H1 (cell line): ENCODE measurements around the gene SAP30L. TPM values are rescaled to one million over a fixed set of nuclear protein-coding genes. Genes with fewer than 3 reads are reported as not detected.

Source experiments
- CTCF ChIA-PET: fragments of 300-600 bp; sonication (Branson Sonifier 250); formaldehyde crosslinking; loops from one replicate; lab custom pipeline; 2021; ENCODE audit not compliant: partially characterized antibody; lab: Charles Lee
- POLR2A ChIA-PET: fragments of 300-600 bp; sonication (Branson Sonifier 250); formaldehyde crosslinking; loops from one replicate; lab custom pipeline; 2021; ENCODE audit warnings: inconsistent platforms; ENCODE audit not compliant: partially characterized antibody; lab: Charles Lee
- DNase-seq, 2 experiments: peaks; one replicate each; pipeline versions ENCODE4 v3.0.0 to v3.0.0-alpha.2; 2010 to 2022; ENCODE audit warnings: low spot score in 2 of 2, low read depth in 1 of 2, mixed read lengths in 1 of 2
- FAIRE-seq: peaks from 2 replicates; lab custom pipeline; 2011; peaks lifted over from hg19 to GRCh38; lab: Jason Lieb, UNC
- H2AFZ ChIP-seq: 2 replicates; pipeline ENCODE4 v1.8.1; 2012; ENCODE audit warnings: low read length, inconsistent platforms
- H2AK5ac ChIP-seq: 2 replicates; pipeline ENCODE4 v1.6.1; 2013; ENCODE audit warnings: low read depth, low read length
- H2BK120ac ChIP-seq: replicated peaks from 2 replicates; pipeline ENCODE3; 2013; ENCODE audit warnings: low read depth, low read length, inconsistent platforms
- H2BK12ac ChIP-seq: 2 replicates; pipeline ENCODE4 v1.6.1; 2013; ENCODE audit warnings: low read depth, low read length
- H2BK15ac ChIP-seq: 2 replicates; pipeline ENCODE4 v1.6.1; 2013; ENCODE audit warnings: low read length
- H2BK20ac ChIP-seq: 2 replicates; pipeline ENCODE4 v1.6.1; 2013; ENCODE audit warnings: low read length
- H2BK5ac ChIP-seq: 2 replicates; pipeline ENCODE4 v1.6.1; 2013; ENCODE audit warnings: low read depth, low read length
- H3K14ac ChIP-seq: 2 replicates; pipeline ENCODE4 v1.6.1; 2013; ENCODE audit warnings: inconsistent platforms; ENCODE audit not compliant: insufficient read length
- H3K18ac ChIP-seq: 2 replicates; pipeline ENCODE4 v1.6.1; 2013; ENCODE audit warnings: low read length; ENCODE audit errors: extremely low read depth
- H3K23ac ChIP-seq: 2 replicates; pipeline ENCODE4 v1.6.1; 2013; ENCODE audit warnings: inconsistent platforms; ENCODE audit not compliant: insufficient read length
- H3K23me2 ChIP-seq: 2 replicates; pipeline ENCODE4 v1.6.1; 2013; ENCODE audit warnings: low read depth, low read length
- H3K27ac ChIP-seq: 2 replicates; pipeline ENCODE4 v1.6.1; 2011; ENCODE audit warnings: low read depth, low read length, inconsistent platforms
- H3K27me3 ChIP-seq, 4 experiments: replicated peaks in 1 of 4; 1 replicate in 1 of 4; 2 replicates in 3 of 4; pipeline versions ENCODE4 v1.6.1 to v1.8.1; 2011 to 2013; ENCODE audit warnings: low read length in 3 of 4, mild to moderate bottlenecking in 3 of 4, inconsistent platforms in 2 of 4, mixed read lengths in 2 of 4, moderate library complexity in 1 of 4; ENCODE audit not compliant: control insufficient read depth in 3 of 4, insufficient read depth in 3 of 4; ENCODE audit errors: extremely low read depth in 1 of 4
- H3K36me3 ChIP-seq, 4 experiments: 2 replicates each; pipeline versions ENCODE4 v1.6.1 to v1.8.1; 2011 to 2013; ENCODE audit warnings: mild to moderate bottlenecking in 4 of 4, low read length in 3 of 4, moderate library complexity in 2 of 4, control low read depth in 1 of 4, inconsistent platforms in 1 of 4; ENCODE audit not compliant: insufficient read depth in 4 of 4, control insufficient read depth in 2 of 4
- H3K4ac ChIP-seq: replicated peaks from 2 replicates; pipeline ENCODE3; 2013; ENCODE audit warnings: low read length, low read depth, mixed read lengths, inconsistent platforms; ENCODE audit not compliant: insufficient read length
- H3K4me1 ChIP-seq, 4 experiments: replicated peaks in 1 of 4; 1 replicate in 1 of 4; 2 replicates in 3 of 4; pipeline versions ENCODE4 v1.6.1 to v1.8.1; 2011 to 2013; ENCODE audit warnings: low read length in 3 of 4, inconsistent platforms in 2 of 4, mixed read lengths in 1 of 4; ENCODE audit not compliant: insufficient read depth in 4 of 4, control insufficient read depth in 3 of 4
- H3K4me2 ChIP-seq, 2 experiments: 2 replicates each; pipeline versions ENCODE4 v1.6.1 to v1.8.1; 2011 to 2013; ENCODE audit warnings: low read depth in 2 of 2, low read length in 2 of 2, control low read depth in 1 of 2, inconsistent platforms in 1 of 2, mild to moderate bottlenecking in 1 of 2; ENCODE audit not compliant: insufficient read depth in 1 of 2
- H3K4me3 ChIP-seq, 4 experiments: fragments of 200-600, 300-600 bp in 1 of 4; sonication (generic), shearing (Covaris generic), sonication (Bioruptor Twin) in 1 of 4; 2 replicates each; pipeline versions ENCODE4 v1.5.1 to v1.8.1; 2011 to 2016; ENCODE audit warnings: low read length in 4 of 4, low read depth in 3 of 4, control low read depth in 2 of 4, inconsistent platforms in 2 of 4, mild to moderate bottlenecking in 2 of 4, mixed read lengths in 1 of 4, moderate library complexity in 1 of 4; ENCODE audit not compliant: insufficient read depth in 2 of 4; ENCODE audit errors: extremely low read depth in 1 of 4
- H3K56ac ChIP-seq: replicated peaks from 2 replicates; pipeline ENCODE3; 2013; ENCODE audit warnings: low read depth, mild to moderate bottlenecking, mixed read lengths, low read length, inconsistent platforms; ENCODE audit not compliant: insufficient read length
- H3K79me1 ChIP-seq: 2 replicates; pipeline ENCODE4 v1.6.1; 2013; ENCODE audit warnings: low read depth, low read length, control low read depth
- H3K79me2 ChIP-seq, 2 experiments: 2 replicates each; pipeline versions ENCODE4 v1.6.1 to v1.8.1; 2012 to 2013; ENCODE audit warnings: low read length in 2 of 2, mild to moderate bottlenecking in 2 of 2, inconsistent platforms in 1 of 2; ENCODE audit not compliant: insufficient read depth in 2 of 2, control insufficient read depth in 1 of 2
- H3K9ac ChIP-seq, 4 experiments: replicated peaks in 1 of 4; 1 replicate in 1 of 4; 2 replicates in 3 of 4; pipeline versions ENCODE4 v1.6.1 to v1.8.1; 2011 to 2013; ENCODE audit warnings: low read depth in 3 of 4, low read length in 3 of 4, control low read depth in 2 of 4, mild to moderate bottlenecking in 2 of 4, moderate library complexity in 2 of 4, inconsistent platforms in 1 of 4; ENCODE audit errors: extremely low read depth in 1 of 4
- H3K9me3 ChIP-seq, 2 experiments: 2 replicates each; pipeline versions ENCODE4 v1.6.1 to v1.8.1; 2012 to 2013; ENCODE audit warnings: mild to moderate bottlenecking in 2 of 2, moderate library complexity in 2 of 2, control low read depth in 1 of 2, inconsistent platforms in 1 of 2, low read depth in 1 of 2, low read length in 1 of 2, mixed read lengths in 1 of 2; ENCODE audit not compliant: insufficient read depth in 2 of 2
- H4K20me1 ChIP-seq, 2 experiments: replicated peaks in 1 of 2; 2 replicates each; pipeline versions ENCODE3 to v1.8.1; 2011 to 2013; ENCODE audit warnings: inconsistent platforms in 2 of 2, low read length in 2 of 2, mild to moderate bottlenecking in 1 of 2; ENCODE audit not compliant: insufficient read depth in 2 of 2, control insufficient read depth in 1 of 2
- H4K5ac ChIP-seq: 2 replicates; pipeline ENCODE4 v1.6.1; 2013; ENCODE audit warnings: low read length, low read depth, mixed read lengths, inconsistent platforms; ENCODE audit not compliant: insufficient read length
- H4K8ac ChIP-seq: 2 replicates; pipeline ENCODE4 v1.8.0; 2013; ENCODE audit warnings: mild to moderate bottlenecking, moderate library complexity, low read length, inconsistent platforms; ENCODE audit not compliant: insufficient read depth; ENCODE audit errors: extremely low read depth
- H4K91ac ChIP-seq: replicated peaks from 2 replicates; pipeline ENCODE3; 2013; ENCODE audit warnings: low read length, mixed read lengths, inconsistent platforms; ENCODE audit not compliant: insufficient read length
- CBX8 ChIP-seq: fragments of 300-800, 300-1000 bp; sonication (generic); IDR thresholded peaks from 2 replicates; pipeline ENCODE4 v1.7.1; 2016; ENCODE audit warnings: low read depth, low read length, borderline replicate concordance
- CHD1 ChIP-seq: IDR thresholded peaks from 2 replicates; pipeline ENCODE4 v1.6.1; 2012; ENCODE audit warnings: low read depth, low read length, improper control_type of control experiment
- GABPA ChIP-seq: IDR thresholded peaks from 2 replicates; pipeline ENCODE4 v1.6.1; 2011; ENCODE audit warnings: mild to moderate bottlenecking, low read length, moderate library complexity, borderline replicate concordance; ENCODE audit not compliant: insufficient read depth
- KDM4A ChIP-seq: IDR thresholded peaks from one replicate; pipeline ENCODE4 v1.7.1; 2012; ENCODE audit warnings: low read depth, mild to moderate bottlenecking, moderate library complexity, low read length, inconsistent platforms; ENCODE audit not compliant: severe bottlenecking
- RAD21 ChIP-seq, 2 experiments: IDR thresholded peaks in 1 of 2; conservative IDR thresholded peaks in 1 of 2; 2 replicates each; pipeline ENCODE4 v1.6.1; 2011; ENCODE audit warnings: low read depth in 2 of 2, low read length in 2 of 2, improper control_type of control experiment in 1 of 2, inconsistent platforms in 1 of 2, mild to moderate bottlenecking in 1 of 2, moderate library complexity in 1 of 2
- RFX5 ChIP-seq: IDR thresholded peaks from 2 replicates; pipeline ENCODE4 v1.6.1; 2011; ENCODE audit warnings: low read depth, low read length, improper control_type of control experiment, borderline replicate concordance
- WGBS, 2 experiments: shearing (Covaris generic) in 1 of 2; methylation state at CpG; one replicate each; pipeline versions ENCODE4 v1.1.6 to v1.1.7; 2013 to 2015; ENCODE audit warnings: low lambda C conversion rate in 2 of 2, mixed read lengths in 2 of 2, inconsistent platforms in 1 of 2, low coverage in 1 of 2, missing lambda C conversion rate in 1 of 2; ENCODE audit not compliant: insufficient replicate concordance in 2 of 2, insufficient coverage in 1 of 2, insufficient read length in 1 of 2; ENCODE audit errors: extremely low coverage in 1 of 2, missing lambda C conversion rate in 1 of 2; 5-methylcytosine and 5-hydroxymethylcytosine counted together
- polyA plus RNA-seq, 7 experiments: library from polyadenylated mRNA; depleted of rRNA in 3 of 7; stranded (reverse) in 5 of 7; unstranded in 2 of 7; fragments of >200 nt in 5 of 7; fragments of 200-250 nt in 2 of 7; gene quantifications; 1 replicate in 5 of 7; 2 replicates in 1 of 7; 4 replicates in 1 of 7; pipeline versions ENCODE4 v1.2.1 to v1.2.3, GENCODE V29; 2011 to 2013; ENCODE audit warnings: missing spikeins in 2 of 7, mixed read lengths in 2 of 7
- total RNA-seq: library from RNA; stranded (reverse); fragmentation: NEBNext Ultra II Directional; extraction: Animal tissue kit (Norgen Biotek cat#: 25700); gene quantifications from 2 replicates; pipeline ENCODE4 v1.2.1, GENCODE V29; 2021

The SAP30L gene
- total and polyA plus RNA-seq, 2 of the 8 experiments (the other 6 are each of a cell fraction or from before 2014, with no cell fraction given): 12.2 to 31.5 TPM

- H2BK5ac ChIP-seq: no peak overlapping the region
- H4K8ac ChIP-seq: no peak overlapping the region
- no peaks in the 10 kb centered on the region for H4K20me1 ChIP-seq
- DNase-seq (no peak), FAIRE-seq (no peak)
- no peak overlapping the region for H3K18ac ChIP-seq
- no peaks in the 10 kb centered on the region for H3K79me1 ChIP-seq
- no peak overlapping the region for H2BK20ac ChIP-seq
- no peak overlapping the region for H3K9ac ChIP-seq
- no peak overlapping the region for H2AK5ac ChIP-seq
- WGBS, 2 experiments: 82% methylated on average over 3 of the region's 3 CpGs; no CpG with 5 or more reads in 1 of the 2 experiments
- no peak overlapping the region for H4K91ac ChIP-seq
- H2BK12ac ChIP-seq: no peak overlapping the region
- ChIA-PET CTCF (no interaction called here), POLR2A (no interaction called here)
- no peak overlapping the region for H4K5ac ChIP-seq
- no peaks in the 10 kb centered on the region for H3K4me1 ChIP-seq
- TF ChIP-seq KDM4A: no peak
- no peak for TF ChIP-seq RFX5
- TF ChIP-seq CHD1: no peak
- no peak for TF ChIP-seq GABPA
- no peak for TF ChIP-seq CBX8
- no peak for TF ChIP-seq RAD21 (IDR thresholded peaks at IDR 0.05 in 1 of 2, conservative IDR thresholded peaks at IDR 0.05 in 1 of 2; ENCODE audit: low read depth in 2 of 2, low read length in 2 of 2)
- no peak overlapping the region for H2AFZ ChIP-seq
- H3K79me2 ChIP-seq: no peaks in the 10 kb centered on the region
- H3K4me3 ChIP-seq: no peak overlapping the region
- H3K14ac ChIP-seq: no peak overlapping the region
- no peak overlapping the region for H3K27ac ChIP-seq
- H3K56ac ChIP-seq: no peak overlapping the region
- H3K23ac ChIP-seq: no peak overlapping the region
- no peaks in the 10 kb centered on the region for H3K36me3 ChIP-seq
- H2BK15ac ChIP-seq: no peak overlapping the region
- 0 out of 2 replicates have a peak, but pooled peaks cover 2% of the 10 kb centered on the region for H3K23me2 ChIP-seq
- H3K4ac ChIP-seq: no peak overlapping the region
- H3K27me3 ChIP-seq: no peaks in the 10 kb centered on the region
- no peak overlapping the region for H3K4me2 ChIP-seq
- H3K9me3 ChIP-seq: no peaks in the 10 kb centered on the region
- no peak overlapping the region for H2BK120ac ChIP-seq
Observed at GRCh38 chr5:154428208-154428607, 17.6 kb upstream of the SAP30L start.
